ENCODE measurements around the gene SELENBP1. TPM values are rescaled to one million over a fixed set of nuclear protein-coding genes. Genes with fewer than 3 reads are reported as not detected.

The SELENBP1 gene
- total RNA-seq, 1 donor from 2014 or later = 74.6 TPM

DNA sequence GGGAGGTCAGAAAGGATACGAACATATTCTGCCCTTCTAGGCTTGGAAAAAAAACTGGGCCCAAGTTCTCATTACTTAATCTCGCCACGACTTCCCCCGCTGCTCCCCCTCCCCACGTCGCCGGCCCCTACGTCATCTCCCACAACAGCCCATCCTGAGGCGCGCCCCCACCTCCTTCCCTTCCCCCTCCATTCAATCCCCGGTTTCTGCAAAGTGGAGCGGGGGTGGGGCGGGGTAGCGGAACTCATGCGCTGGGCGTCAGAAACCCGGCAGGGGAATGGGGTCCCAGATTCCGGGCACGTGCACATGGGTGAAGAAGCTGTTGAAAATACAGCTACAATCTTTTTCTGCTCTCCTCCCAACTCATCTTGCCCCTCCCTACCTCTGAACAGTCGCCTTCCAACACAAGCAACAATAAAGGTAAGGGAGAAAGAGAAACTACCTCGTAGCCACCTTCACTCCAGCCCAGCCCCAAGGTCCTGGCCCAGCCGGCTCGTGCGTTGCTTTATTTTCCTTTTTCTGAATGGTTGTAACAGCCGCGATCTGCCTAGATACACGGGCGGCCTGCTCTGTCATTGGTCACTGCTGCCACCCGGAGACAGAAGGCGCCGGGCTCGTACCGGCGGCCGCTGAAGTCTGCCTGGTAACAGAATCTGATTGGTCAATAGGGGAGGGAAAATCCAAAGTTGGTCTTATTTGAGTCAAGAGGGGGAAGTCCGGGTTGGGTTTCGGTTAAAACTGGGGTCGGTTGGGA, 25.6 kb downstream of the SELENBP1 start, which contains the start of gene RFX5:
Gene RFX5, minus strand, starts transcription at position 484 of the 754 bp plus-strand sequence. CDS start 932 bp downstream, outside the sequence.
- Histone ChIP-seq H3K9ac (ENCODE audit: low read depth in 1 of 3, low read length in 3 of 3) (peak within 1 kb of the TSS; percentile 89 to 94 (median 89)), H3K4me3 (ENCODE audit: low read length in 3 of 3) (peak within 1 kb of the TSS; percentile 93 to 96 (median 94)), H3K27ac (ENCODE audit: low read depth, low read length) (peak within 1 kb of the TSS; percentile 95), H3K4me1 (ENCODE audit: control insufficient read depth in 3 of 3, insufficient read depth in 3 of 3, low read length in 3 of 3) (peaks cover 9 to 15% (median 14%) of the 10 kb centered on the region in 3 donors), H3K9me3 (ENCODE audit: control insufficient read depth in 3 of 3, low read length in 3 of 3) (no peaks in the 10 kb centered on the region), H3K27me3 (ENCODE audit: control insufficient read depth in 3 of 3, insufficient read depth in 3 of 3, low read length in 3 of 3) (no peaks in the 10 kb centered on the region), H3K36me3 (ENCODE audit: control insufficient read depth in 3 of 3, insufficient read depth in 3 of 3, low read length in 3 of 3) (peaks cover 32 to 35% (median 34%) of the 10 kb centered on the region in 3 donors)

DNA sequence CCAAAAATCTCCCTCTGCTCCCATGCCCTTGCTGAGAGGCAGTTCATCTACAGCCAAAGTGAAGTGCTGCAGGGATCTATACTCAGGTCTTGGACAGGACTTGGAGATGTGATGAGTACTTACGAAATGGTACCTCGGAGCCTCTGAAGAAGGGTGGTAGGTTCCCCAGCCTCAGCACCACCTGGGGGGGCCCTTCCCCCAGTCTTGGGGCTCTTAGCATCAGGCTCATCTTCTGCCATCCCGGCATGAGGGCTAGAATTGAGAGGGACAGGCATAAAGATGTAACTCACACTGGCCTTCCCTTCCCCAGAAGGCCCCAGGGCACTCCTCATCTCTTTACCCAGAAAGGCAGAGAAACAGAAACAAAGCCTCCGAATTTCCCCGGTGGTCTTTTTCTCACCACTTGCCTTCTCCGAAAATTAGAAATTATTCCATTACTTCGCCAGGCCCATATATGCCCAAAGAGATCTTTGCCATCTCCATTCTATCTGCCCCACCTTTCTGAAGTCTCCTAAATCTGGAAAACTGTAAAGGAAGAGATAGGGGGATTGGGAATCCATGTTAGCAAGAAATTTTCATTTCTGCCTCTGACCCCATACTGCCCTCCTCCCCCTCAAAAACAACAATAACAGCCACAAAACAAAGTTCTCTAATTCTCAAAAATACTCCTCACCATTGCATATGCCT, 26.3 kb downstream of the SELENBP1 start:
- Histone ChIP-seq H3K27me3 (ENCODE audit: control insufficient read depth in 3 of 3, insufficient read depth in 3 of 3, low read length in 3 of 3) (no peaks in the 10 kb centered on the region), H3K9me3 (ENCODE audit: control insufficient read depth in 3 of 3, low read length in 3 of 3) (no peaks in the 10 kb centered on the region), H3K4me3 (ENCODE audit: low read length in 3 of 3) (peak overlapping the region; percentile 93 to 96 (median 94)), H3K4me1 (ENCODE audit: control insufficient read depth in 3 of 3, insufficient read depth in 3 of 3, low read length in 3 of 3) (peaks cover 9 to 15% (median 14%) of the 10 kb centered on the region in 3 donors), H3K36me3 (ENCODE audit: control insufficient read depth in 3 of 3, insufficient read depth in 3 of 3, low read length in 3 of 3) (peaks cover 32 to 38% (median 37%) of the 10 kb centered on the region in 3 donors), H3K27ac (ENCODE audit: low read depth, low read length) (peak overlapping the region; percentile 95), H3K9ac (ENCODE audit: low read depth in 1 of 3, low read length in 3 of 3) (peak overlapping the region; percentile 89 to 94 (median 89))

DNA sequence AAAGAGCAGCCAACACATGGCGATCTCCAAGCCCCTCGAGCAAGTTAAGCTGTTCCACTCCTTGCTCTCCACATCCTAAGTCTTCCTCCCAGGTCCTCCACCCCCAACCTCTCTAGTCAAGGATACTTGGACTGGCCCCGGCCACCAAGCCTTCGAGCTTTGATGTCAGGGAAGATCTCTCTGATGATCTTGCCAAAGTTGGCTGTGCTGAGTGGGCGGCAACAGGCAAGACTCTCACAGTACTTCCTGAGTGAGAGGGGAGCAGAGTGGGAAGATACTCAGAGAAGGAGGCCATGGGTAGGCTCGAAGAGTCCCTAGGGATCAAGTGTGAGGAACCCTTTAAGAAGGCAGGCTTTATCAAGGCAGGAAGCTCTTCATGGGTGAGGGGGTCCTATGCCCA, 28.2 kb downstream of the SELENBP1 start:
- Histone ChIP-seq H3K9me3 (ENCODE audit: control insufficient read depth in 3 of 3, low read length in 3 of 3) (no peaks in the 10 kb centered on the region), H3K27me3 (ENCODE audit: control insufficient read depth in 3 of 3, insufficient read depth in 3 of 3, low read length in 3 of 3) (no peaks in the 10 kb centered on the region), H3K4me3 (ENCODE audit: low read length in 3 of 3) (no peak overlapping the region), H3K36me3 (ENCODE audit: control insufficient read depth in 3 of 3, insufficient read depth in 3 of 3, low read length in 3 of 3) (peaks cover 32 to 38% (median 37%) of the 10 kb centered on the region in 3 donors), H3K9ac (ENCODE audit: low read depth in 1 of 3, low read length in 3 of 3) (no peak overlapping the region), H3K27ac (ENCODE audit: low read depth, low read length) (no peak overlapping the region), H3K4me1 (ENCODE audit: control insufficient read depth in 3 of 3, insufficient read depth in 3 of 3, low read length in 3 of 3) (peaks cover 9 to 17% (median 15%) of the 10 kb centered on the region in 3 donors)

DNA sequence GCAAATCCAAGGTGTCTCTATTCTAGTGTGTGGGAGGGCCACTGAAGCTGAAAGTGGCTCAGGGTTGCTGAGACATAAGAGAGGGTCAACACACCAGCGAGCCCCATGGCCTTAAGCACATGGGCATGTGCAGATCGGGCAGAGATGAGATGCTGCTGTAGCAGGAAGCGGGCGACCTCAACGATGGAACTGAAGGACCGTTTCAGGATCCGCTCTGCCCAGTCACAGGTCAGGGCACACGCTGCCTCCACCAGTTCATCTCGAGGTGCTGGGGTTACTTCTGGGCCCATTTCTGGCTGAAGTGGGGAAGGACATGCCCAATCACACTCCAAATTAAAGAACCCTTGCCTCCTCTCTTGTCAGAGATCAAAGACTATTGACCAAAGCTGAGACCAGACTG, 28.9 kb downstream of the SELENBP1 start:
- no peaks in the 10 kb centered on the region for H3K27me3 ChIP-seq (ENCODE audit: control insufficient read depth in 3 of 3, insufficient read depth in 3 of 3, low read length in 3 of 3)
- H3K4me3 ChIP-seq (ENCODE audit: low read length in 3 of 3) = no peak overlapping the region
- no peak overlapping the region for H3K9ac ChIP-seq (ENCODE audit: low read depth in 1 of 3, low read length in 3 of 3)
- H3K27ac ChIP-seq (ENCODE audit: low read depth, low read length) = no peak overlapping the region
- H3K9me3 ChIP-seq (ENCODE audit: control insufficient read depth in 3 of 3, low read length in 3 of 3) = no peaks in the 10 kb centered on the region
- peaks cover 32 to 38% (median 37%) of the 10 kb centered on the region in 3 donors for H3K36me3 ChIP-seq (ENCODE audit: control insufficient read depth in 3 of 3, insufficient read depth in 3 of 3, low read length in 3 of 3)
- H3K4me1 ChIP-seq (ENCODE audit: control insufficient read depth in 3 of 3, insufficient read depth in 3 of 3, low read length in 3 of 3) = peaks cover 9 to 17% (median 15%) of the 10 kb centered on the region in 3 donors

DNA sequence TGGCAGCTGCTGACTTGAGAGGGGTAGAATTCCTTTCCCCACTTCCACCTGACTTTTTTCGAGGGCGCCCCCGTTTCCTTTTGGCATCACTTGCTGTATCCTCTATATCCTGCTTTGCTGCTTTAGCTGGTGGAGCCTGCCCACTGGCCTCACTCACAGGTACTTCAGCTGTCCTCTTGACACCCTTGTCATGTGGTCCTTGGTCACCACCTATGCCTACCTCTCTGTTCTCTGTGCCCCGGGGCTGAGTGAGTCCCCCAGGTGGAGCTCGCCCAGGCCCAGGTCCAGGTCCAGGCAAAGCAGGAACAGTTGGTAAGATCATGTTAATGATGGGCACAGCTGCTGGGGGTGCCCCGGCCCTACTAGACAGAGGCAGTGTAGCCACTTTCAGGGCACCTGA, 29.9 kb downstream of the SELENBP1 start:
- H3K4me1 ChIP-seq (ENCODE audit: control insufficient read depth in 3 of 3, insufficient read depth in 3 of 3, low read length in 3 of 3) = peaks cover 9 to 15% (median 10%) of the 10 kb centered on the region in 3 donors
- H3K36me3 ChIP-seq (ENCODE audit: control insufficient read depth in 3 of 3, insufficient read depth in 3 of 3, low read length in 3 of 3) = peaks cover 32 to 38% (median 37%) of the 10 kb centered on the region in 3 donors
- peak overlapping the region in 1 of 3 donors; percentile 8 for H3K9ac ChIP-seq (ENCODE audit: low read depth in 1 of 3, low read length in 3 of 3)

DNA sequence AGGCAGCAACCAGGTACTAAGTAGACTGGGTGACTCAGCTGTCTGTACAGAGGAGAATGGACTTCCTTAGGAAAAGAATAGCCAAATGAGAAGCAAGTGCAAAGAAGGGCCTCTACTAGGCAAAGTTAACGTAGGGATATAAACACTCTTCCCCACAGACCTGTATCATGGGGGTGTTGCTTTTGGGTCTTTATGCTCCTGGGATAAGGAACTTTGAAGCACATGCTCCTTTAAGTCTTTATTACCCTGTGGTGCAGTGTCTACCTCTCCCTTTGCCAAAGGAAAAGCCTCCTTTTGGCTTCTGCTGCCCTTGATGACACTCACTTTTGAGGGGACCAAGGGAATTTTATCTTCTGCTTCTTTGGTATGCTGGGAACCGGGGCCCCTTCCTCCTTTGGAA, 30.5 kb downstream of the SELENBP1 start:
- H3K36me3 ChIP-seq (ENCODE audit: control insufficient read depth in 3 of 3, insufficient read depth in 3 of 3, low read length in 3 of 3) = peaks cover 32 to 38% (median 37%) of the 10 kb centered on the region in 3 donors
- no peak overlapping the region for H3K9ac ChIP-seq (ENCODE audit: low read depth in 1 of 3, low read length in 3 of 3)
- peaks cover 7 to 14% (median 9%) of the 10 kb centered on the region in 3 donors for H3K4me1 ChIP-seq (ENCODE audit: control insufficient read depth in 3 of 3, insufficient read depth in 3 of 3, low read length in 3 of 3)
- H3K27ac ChIP-seq (ENCODE audit: low read depth, low read length) = no peak overlapping the region
- H3K27me3 ChIP-seq (ENCODE audit: control insufficient read depth in 3 of 3, insufficient read depth in 3 of 3, low read length in 3 of 3) = no peaks in the 10 kb centered on the region
- no peak overlapping the region for H3K4me3 ChIP-seq (ENCODE audit: low read length in 3 of 3)
- H3K9me3 ChIP-seq (ENCODE audit: control insufficient read depth in 3 of 3, low read length in 3 of 3) = no peaks in the 10 kb centered on the region

More for the DNA sequence above, 29.9 kb downstream of the SELENBP1 start:
- Histone ChIP-seq H3K27ac (ENCODE audit: low read depth, low read length) (no peak overlapping the region), H3K9me3 (ENCODE audit: control insufficient read depth in 3 of 3, low read length in 3 of 3) (no peaks in the 10 kb centered on the region), H3K4me3 (ENCODE audit: low read length in 3 of 3) (no peak overlapping the region), H3K27me3 (ENCODE audit: control insufficient read depth in 3 of 3, insufficient read depth in 3 of 3, low read length in 3 of 3) (no peaks in the 10 kb centered on the region)

DNA sequence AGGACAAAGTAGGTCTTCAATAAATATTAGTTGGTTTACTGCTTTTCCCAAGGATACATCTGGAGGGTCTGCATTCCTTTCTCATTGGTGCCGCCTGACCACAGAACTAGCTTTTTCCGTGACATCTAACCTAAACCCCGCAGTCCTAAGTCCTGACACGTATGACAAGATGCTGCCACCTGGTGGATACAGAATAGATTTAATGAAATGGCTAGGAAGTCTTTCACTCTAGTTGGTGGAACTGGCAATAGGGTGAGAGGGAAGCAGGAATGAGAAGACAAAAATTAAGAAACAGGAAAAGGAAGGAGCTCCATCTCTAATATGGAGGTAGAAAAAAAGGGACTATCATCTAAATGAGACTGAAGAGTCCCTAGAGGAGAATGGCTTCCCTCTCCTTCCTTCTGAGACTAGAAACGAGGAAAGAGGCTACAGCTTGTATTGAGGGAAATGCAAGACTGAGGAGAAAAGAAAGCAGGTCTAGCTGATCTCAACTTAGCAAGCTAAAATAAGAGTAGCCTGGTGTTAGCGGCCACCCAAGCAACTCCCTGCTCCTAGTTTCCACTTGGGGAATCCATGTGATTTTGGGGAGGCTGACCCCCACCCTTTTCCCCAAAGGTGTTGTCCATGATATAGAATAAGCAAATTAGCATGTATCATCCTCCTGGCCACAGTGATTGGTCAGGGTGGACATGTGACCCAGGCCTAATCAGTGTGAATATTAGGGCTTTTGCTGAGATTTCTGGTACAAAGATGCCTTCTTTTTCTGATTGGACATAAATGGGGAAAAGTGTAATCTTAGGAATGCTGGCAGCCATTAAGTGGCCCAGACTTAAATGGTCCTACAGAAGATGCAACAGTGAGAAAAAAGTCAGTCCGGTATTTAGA, 31.4 kb downstream of the SELENBP1 start:
- H3K27me3 ChIP-seq (ENCODE audit: control insufficient read depth in 3 of 3, insufficient read depth in 3 of 3, low read length in 3 of 3) = no peaks in the 10 kb centered on the region
- peaks cover 4 to 8% (median 5%) of the 10 kb centered on the region in 3 donors for H3K4me1 ChIP-seq (ENCODE audit: control insufficient read depth in 3 of 3, insufficient read depth in 3 of 3, low read length in 3 of 3)
- H3K9ac ChIP-seq (ENCODE audit: low read depth in 1 of 3, low read length in 3 of 3) = peak overlapping the region in 2 of 3 donors; percentile 1 to 10
- no peak overlapping the region for H3K27ac ChIP-seq (ENCODE audit: low read depth, low read length)
- H3K9me3 ChIP-seq (ENCODE audit: control insufficient read depth in 3 of 3, low read length in 3 of 3) = no peaks in the 10 kb centered on the region
- peaks cover 32 to 38% (median 37%) of the 10 kb centered on the region in 3 donors for H3K36me3 ChIP-seq (ENCODE audit: control insufficient read depth in 3 of 3, insufficient read depth in 3 of 3, low read length in 3 of 3)
- H3K4me3 ChIP-seq (ENCODE audit: low read length in 3 of 3) = no peak overlapping the region

DNA sequence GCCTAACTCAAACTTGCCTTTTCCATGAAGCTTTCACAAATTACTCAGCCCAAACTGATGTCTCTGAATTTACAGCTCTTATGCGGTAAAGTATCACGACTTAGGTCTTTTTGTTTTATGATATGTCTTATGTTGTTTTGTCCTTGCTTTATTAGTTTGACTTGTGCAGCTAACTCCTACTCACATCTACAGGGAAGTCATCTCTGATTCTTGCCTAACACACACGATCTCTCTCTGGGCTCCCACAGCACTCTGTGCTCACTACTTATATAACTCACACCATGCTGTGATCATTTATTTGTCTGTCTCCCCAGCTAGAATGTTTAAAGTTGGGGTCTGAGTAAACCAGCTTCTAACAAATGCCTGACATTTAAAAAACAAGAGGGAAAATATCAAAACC, 35.9 kb downstream of the SELENBP1 start:
- Histone ChIP-seq H3K27me3 (ENCODE audit: control insufficient read depth in 3 of 3, insufficient read depth in 3 of 3, low read length in 3 of 3) (no peaks in the 10 kb centered on the region), H3K9ac (ENCODE audit: low read depth in 1 of 3, low read length in 3 of 3) (no peak overlapping the region), H3K4me1 (ENCODE audit: control insufficient read depth in 3 of 3, insufficient read depth in 3 of 3, low read length in 3 of 3) (peaks cover 0 to 3% (median 0%) of the 10 kb centered on the region in 3 donors), H3K36me3 (ENCODE audit: control insufficient read depth in 3 of 3, insufficient read depth in 3 of 3, low read length in 3 of 3) (peaks cover 0 to under 1% (median under 1%) of the 10 kb centered on the region in 3 donors), H3K9me3 (ENCODE audit: control insufficient read depth in 3 of 3, low read length in 3 of 3) (no peaks in the 10 kb centered on the region), H3K4me3 (ENCODE audit: low read length in 3 of 3) (no peak overlapping the region), H3K27ac (ENCODE audit: low read depth, low read length) (no peak overlapping the region)

DNA sequence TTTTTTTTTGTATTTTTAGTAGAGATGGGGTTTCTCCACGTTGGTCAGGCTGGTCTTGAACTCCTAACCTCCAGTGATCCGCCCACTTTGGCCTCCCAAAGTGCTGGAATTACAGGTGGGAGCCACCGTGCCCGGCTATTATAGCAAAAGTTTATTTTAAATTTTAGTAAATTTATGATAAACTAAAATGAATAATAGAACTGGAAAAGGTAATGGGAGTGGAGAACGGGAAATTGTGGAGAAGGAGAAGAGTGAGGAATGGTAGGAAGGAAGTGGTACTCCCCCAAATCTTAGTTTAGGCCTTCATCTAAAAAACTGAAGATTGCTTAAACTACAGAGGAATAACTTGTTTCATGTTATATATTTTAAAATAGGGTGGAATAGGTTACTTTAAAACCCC, 37.7 kb downstream of the SELENBP1 start:
- Histone ChIP-seq H3K9ac (ENCODE audit: low read depth in 1 of 3, low read length in 3 of 3) (no peak overlapping the region), H3K4me1 (ENCODE audit: control insufficient read depth in 3 of 3, insufficient read depth in 3 of 3, low read length in 3 of 3) (no peaks in the 10 kb centered on the region), H3K9me3 (ENCODE audit: control insufficient read depth in 3 of 3, low read length in 3 of 3) (no peaks in the 10 kb centered on the region), H3K36me3 (ENCODE audit: control insufficient read depth in 3 of 3, insufficient read depth in 3 of 3, low read length in 3 of 3) (no peaks in the 10 kb centered on the region), H3K27me3 (ENCODE audit: control insufficient read depth in 3 of 3, insufficient read depth in 3 of 3, low read length in 3 of 3) (no peaks in the 10 kb centered on the region), H3K27ac (ENCODE audit: low read depth, low read length) (no peak overlapping the region), H3K4me3 (ENCODE audit: low read length in 3 of 3) (no peak overlapping the region)
